Mesenchymal stem cell (in vitro differentiated cells and primary cell): ENCODE data around the gene KIF5A.
A peak's percentile ranks its signal among the peaks of the same experiment; 100 is the strongest.

ENCODE experiments used
- DNase-seq: peaks from one replicate; pipeline ENCODE4 v3.0.0-alpha.2; 2013
- H2AFZ ChIP-seq: one replicate; pipeline ENCODE4 v1.6.1; 2013; ENCODE audit warnings: low read depth, mild to moderate bottlenecking, control low read depth, inconsistent platforms, low read length, moderate library complexity
- H2AK5ac ChIP-seq: 2 replicates; pipeline ENCODE4 v1.6.1; 2013; ENCODE audit warnings: low read length, moderate library complexity, mild to moderate bottlenecking, inconsistent platforms; ENCODE audit not compliant: severe bottlenecking
- H2BK120ac ChIP-seq: one replicate; pipeline ENCODE4 v1.6.1; 2013; ENCODE audit warnings: low read depth, mild to moderate bottlenecking, inconsistent platforms, low read length, moderate library complexity
- H2BK12ac ChIP-seq, 2 experiments: one replicate each; pipeline ENCODE4 v1.6.1; 2013; ENCODE audit warnings: inconsistent platforms in 2 of 2, low read length in 2 of 2, mild to moderate bottlenecking in 2 of 2, moderate library complexity in 2 of 2, control low read depth in 1 of 2
- H2BK15ac ChIP-seq: one replicate; pipeline ENCODE4 v1.6.1; 2013; ENCODE audit warnings: mild to moderate bottlenecking, low read depth, inconsistent platforms; ENCODE audit not compliant: poor library complexity, severe bottlenecking
- H2BK5ac ChIP-seq: 2 replicates; pipeline ENCODE4 v1.6.1; 2013; ENCODE audit warnings: low read depth, mild to moderate bottlenecking, low read length, control low read depth, inconsistent platforms; ENCODE audit not compliant: poor library complexity, severe bottlenecking
- H3K14ac ChIP-seq, 2 experiments: one replicate each; pipeline ENCODE4 v1.6.1; 2013; ENCODE audit warnings: inconsistent platforms in 2 of 2, low read length in 2 of 2, control low read depth in 1 of 2, mild to moderate bottlenecking in 1 of 2, moderate library complexity in 1 of 2
- H3K18ac ChIP-seq, 2 experiments: one replicate each; pipeline ENCODE4 v1.6.1; 2013; ENCODE audit warnings: inconsistent platforms in 2 of 2, low read length in 2 of 2, control low read depth in 1 of 2, low read depth in 1 of 2, mild to moderate bottlenecking in 1 of 2
- H3K23ac ChIP-seq, 2 experiments: one replicate each; pipeline ENCODE4 v1.6.1; 2013; ENCODE audit warnings: inconsistent platforms in 2 of 2, low read length in 2 of 2, mild to moderate bottlenecking in 2 of 2, moderate library complexity in 2 of 2, control low read depth in 1 of 2
- H3K27ac ChIP-seq: 2 replicates; pipeline ENCODE4 v1.5.1; 2013; ENCODE audit warnings: mild to moderate bottlenecking, moderate library complexity, low read length, control low read depth, inconsistent platforms; ENCODE audit not compliant: poor library complexity, severe bottlenecking
- H3K27me3 ChIP-seq, 2 experiments: 2 replicates each; pipeline versions ENCODE4 v1.6.1 to v1.7.0; 2013; ENCODE audit warnings: low read length in 2 of 2, mild to moderate bottlenecking in 2 of 2, moderate library complexity in 2 of 2, control low read depth in 1 of 2, inconsistent platforms in 1 of 2; ENCODE audit not compliant: control insufficient read depth in 1 of 2, insufficient read depth in 1 of 2
- H3K36me3 ChIP-seq, 2 experiments: 2 replicates each; pipeline versions ENCODE4 v1.6.1 to v1.7.0; 2013; ENCODE audit warnings: low read length in 2 of 2, control low read depth in 1 of 2, inconsistent platforms in 1 of 2, low read depth in 1 of 2, mild to moderate bottlenecking in 1 of 2; ENCODE audit not compliant: insufficient read depth in 2 of 2, control insufficient read depth in 1 of 2
- H3K4ac ChIP-seq, 2 experiments: one replicate each; pipeline ENCODE4 v1.6.1; 2013; ENCODE audit warnings: inconsistent platforms in 2 of 2, low read length in 2 of 2, mild to moderate bottlenecking in 2 of 2, moderate library complexity in 2 of 2, control low read depth in 1 of 2, low read depth in 1 of 2
- H3K4me1 ChIP-seq: 2 replicates; pipeline ENCODE4 v1.6.1; 2013; ENCODE audit warnings: low read depth, low read length, control low read depth; ENCODE audit not compliant: control insufficient read depth, insufficient read depth
- H3K4me2 ChIP-seq: 2 replicates; pipeline ENCODE4 v1.6.1; 2013; ENCODE audit warnings: low read length, mild to moderate bottlenecking, inconsistent platforms; ENCODE audit not compliant: poor library complexity, severe bottlenecking
- H3K4me3 ChIP-seq, 2 experiments: 2 replicates each; pipeline versions ENCODE4 v1.5.1 to v1.7.0; 2013; ENCODE audit warnings: low read length in 2 of 2, mild to moderate bottlenecking in 2 of 2, control low read depth in 1 of 2, low read depth in 1 of 2; ENCODE audit not compliant: insufficient read depth in 1 of 2
- H3K79me1 ChIP-seq: replicated peaks from 2 replicates; pipeline ENCODE4 v1.6.1; 2013; ENCODE audit warnings: mild to moderate bottlenecking, control low read depth, low read length, inconsistent platforms; ENCODE audit not compliant: poor library complexity, severe bottlenecking
- H3K9ac ChIP-seq: 2 replicates; pipeline ENCODE4 v1.7.0; 2013; ENCODE audit warnings: mild to moderate bottlenecking, low read length, moderate library complexity
- H3K9me3 ChIP-seq: 2 replicates; pipeline ENCODE4 v1.7.0; 2013; ENCODE audit warnings: mild to moderate bottlenecking, low read length; ENCODE audit not compliant: control insufficient read depth
- H4K8ac ChIP-seq: one replicate; pipeline ENCODE4 v1.6.1; 2013; ENCODE audit warnings: inconsistent platforms, mild to moderate bottlenecking, low read length, moderate library complexity
- H4K91ac ChIP-seq: one replicate; pipeline ENCODE4 v1.6.1; 2013; ENCODE audit warnings: mild to moderate bottlenecking, low read length, inconsistent platforms
- WGBS: methylation state at CpG from one replicate; pipeline ENCODE4 v1.1.7; 2013; ENCODE audit warnings: mixed read lengths; 5-methylcytosine and 5-hydroxymethylcytosine counted together

The KIF5A gene

GRCh38 chr12:57582440-57582839, 32.6 kb downstream of the KIF5A start:
- H4K8ac ChIP-seq, result no peak overlapping the region
- no peak overlapping the region for H3K9ac ChIP-seq
- no peak overlapping the region for H3K23ac ChIP-seq
- H3K79me1 ChIP-seq, result no peaks in the 10 kb centered on the region
- peaks cover 34 to 79% of the 10 kb centered on the region in 2 experiments for H3K27me3 ChIP-seq
- no peak overlapping the region for H2AFZ ChIP-seq
- no peaks in the 10 kb centered on the region for H3K9me3 ChIP-seq
- H2BK120ac ChIP-seq, result no peak overlapping the region
- no peak overlapping the region for H2BK5ac ChIP-seq
- no peak overlapping the region for H3K4me2 ChIP-seq
- no peak overlapping the region for H4K91ac ChIP-seq
- H3K18ac ChIP-seq, result no peak overlapping the region
- 100% methylated on average over 1 of the region's 1 CpG for WGBS
- no peaks in the 10 kb centered on the region for H3K4me1 ChIP-seq
- H3K4me3 ChIP-seq, result no peak overlapping the region
- H3K27ac ChIP-seq, result no peak overlapping the region
- no peak for DNase-seq
- no peak overlapping the region for H2BK12ac ChIP-seq
- H2BK15ac ChIP-seq, result no peak overlapping the region
- no peak overlapping the region for H2AK5ac ChIP-seq
- H3K36me3 ChIP-seq, result peaks cover 0 to 11% of the 10 kb centered on the region in 2 experiments
- H3K14ac ChIP-seq, result no peak overlapping the region
- no peak overlapping the region for H3K4ac ChIP-seq

- Histone ChIP-seq H2BK15ac (no peak overlapping the region), H3K36me3 (peaks cover 0 to 11% of the 10 kb centered on the region in 2 experiments), H3K14ac (no peak overlapping the region), H2AFZ (no peak overlapping the region), H2AK5ac (no peak overlapping the region), H2BK12ac (no peak overlapping the region), H3K23ac (no peak overlapping the region), H3K9me3 (no peaks in the 10 kb centered on the region), H4K91ac (no peak overlapping the region), H3K4me1 (no peaks in the 10 kb centered on the region), H3K27ac (no peak overlapping the region), H2BK5ac (no peak overlapping the region), H4K8ac (no peak overlapping the region), H3K4ac (no peak overlapping the region), H3K27me3 (peaks cover 40 to 79% of the 10 kb centered on the region in 2 experiments), H3K4me2 (no peak overlapping the region), H3K79me1 (no peaks in the 10 kb centered on the region), H3K4me3 (no peak overlapping the region), H2BK120ac (no peak overlapping the region), H3K9ac (no peak overlapping the region), H3K18ac (no peak overlapping the region)
- WGBS, result 46% methylated on average over 13 of the region's 13 CpGs
- peak; percentile 83 for DNase-seq
These were observed 33.4 kb downstream of the KIF5A start for GRCh38 chr12:57583008-57583831.

GRCh38 chr12:57584050-57584449, 34.2 kb downstream of the KIF5A start:
- Histone ChIP-seq H3K36me3 (peaks cover 0 to 11% of the 10 kb centered on the region in 2 experiments), H2BK5ac (no peak overlapping the region), H3K4me3 (no peak overlapping the region), H2AFZ (no peak overlapping the region), H2AK5ac (no peak overlapping the region), H3K79me1 (no peaks in the 10 kb centered on the region), H3K4me2 (no peak overlapping the region), H3K27me3 (peaks cover 45 to 82% of the 10 kb centered on the region in 2 experiments), H3K23ac (no peak overlapping the region), H2BK120ac (no peak overlapping the region), H3K4ac (no peak overlapping the region), H3K9me3 (no peaks in the 10 kb centered on the region), H4K8ac (no peak overlapping the region), H3K27ac (no peak overlapping the region), H3K4me1 (no peaks in the 10 kb centered on the region), H3K18ac (no peak overlapping the region), H2BK15ac (no peak overlapping the region), H3K14ac (no peak overlapping the region), H3K9ac (no peak overlapping the region), H2BK12ac (no peak overlapping the region), H4K91ac (no peak overlapping the region)
- no CpG with 5 or more reads among the region's 2 CpGs for WGBS
- no peak for DNase-seq

- no peak overlapping the region for H3K18ac ChIP-seq
- no peak overlapping the region for H2AFZ ChIP-seq
- H3K14ac ChIP-seq, result no peak overlapping the region
- H3K79me1 ChIP-seq, result no peaks in the 10 kb centered on the region
- H3K36me3 ChIP-seq, result peaks cover 0 to 11% of the 10 kb centered on the region in 2 experiments
- H3K9ac ChIP-seq, result no peak overlapping the region
- H3K4me3 ChIP-seq, result no peak overlapping the region
- H3K27me3 ChIP-seq, result peaks cover 45 to 81% of the 10 kb centered on the region in 2 experiments
- no peak overlapping the region for H2BK120ac ChIP-seq
- no peak for DNase-seq
- no peaks in the 10 kb centered on the region for H3K4me1 ChIP-seq
- no peak overlapping the region for H3K27ac ChIP-seq
- H2BK12ac ChIP-seq, result no peak overlapping the region
- H2BK15ac ChIP-seq, result no peak overlapping the region
- H2BK5ac ChIP-seq, result no peak overlapping the region
- H3K4me2 ChIP-seq, result no peak overlapping the region
- H3K4ac ChIP-seq, result no peak overlapping the region
- H4K91ac ChIP-seq, result no peak overlapping the region
- no peak overlapping the region for H4K8ac ChIP-seq
- no peaks in the 10 kb centered on the region for H3K9me3 ChIP-seq
- no peak overlapping the region for H3K23ac ChIP-seq
- H2AK5ac ChIP-seq, result no peak overlapping the region
These were observed 34.8 kb downstream of the KIF5A start for GRCh38 chr12:57584690-57585089.
